Effector memory CD4-positive, alpha-beta T cell (primary cell): ENCODE measurements around the gene TTR.

Experiments used
- DNase-seq, 3 donors: peaks; one replicate each; pipeline ENCODE4 v3.0.0-alpha.2; 2020
- H3K27ac ChIP-seq: 2 replicates; pipeline ENCODE4 v1.7.0; 2013; ENCODE audit warnings: mild to moderate bottlenecking, low read length, moderate library complexity; ENCODE audit not compliant: insufficient read depth, poor library complexity, severe bottlenecking
- H3K27me3 ChIP-seq: replicated peaks from 2 replicates; pipeline ENCODE4 v1.7.0; 2013; ENCODE audit warnings: mild to moderate bottlenecking, low read length; ENCODE audit not compliant: insufficient read depth, control insufficient read depth, poor library complexity, severe bottlenecking
- H3K36me3 ChIP-seq: 2 replicates; pipeline ENCODE4 v1.7.0; 2013; ENCODE audit warnings: mild to moderate bottlenecking, low read length, moderate library complexity; ENCODE audit not compliant: control insufficient read depth, insufficient read depth
- H3K4me1 ChIP-seq: 2 replicates; pipeline ENCODE4 v1.7.0; 2013; ENCODE audit warnings: low read length, mild to moderate bottlenecking; ENCODE audit not compliant: control insufficient read depth, insufficient read depth, poor library complexity, severe bottlenecking
- H3K4me3 ChIP-seq: 2 replicates; pipeline ENCODE4 v1.7.0; 2013; ENCODE audit warnings: low read length, low read depth, mild to moderate bottlenecking; ENCODE audit not compliant: insufficient read depth, poor library complexity, severe bottlenecking
- H3K9me3 ChIP-seq: 2 replicates; pipeline ENCODE4 v1.7.0; 2013; ENCODE audit warnings: mild to moderate bottlenecking, low read length, moderate library complexity; ENCODE audit not compliant: control insufficient read depth

TTR gene

DNA sequence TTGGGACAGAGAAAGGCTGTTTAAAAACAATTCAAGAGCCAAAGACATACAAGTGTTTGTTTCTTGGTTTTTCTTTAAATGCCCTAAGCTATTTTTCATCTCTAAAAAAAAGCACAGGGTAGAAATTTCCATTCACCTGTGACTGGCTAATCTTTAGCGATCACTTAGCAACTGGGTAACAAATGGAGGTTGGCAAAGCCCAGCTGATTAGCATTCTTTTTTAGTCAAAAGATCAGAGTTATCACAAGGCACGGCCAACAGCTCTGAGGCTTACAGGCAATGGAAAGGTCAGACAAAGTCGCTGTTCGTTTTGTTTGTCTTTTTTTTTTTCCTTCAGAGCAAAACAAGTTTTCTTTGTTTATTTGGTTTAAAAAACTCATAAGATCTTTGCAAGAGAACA lies 29.0 kb upstream of the TTR start:
- DNase-seq, result no peak
- H3K27me3 ChIP-seq, result no peaks in the 10 kb centered on the region
- H3K9me3 ChIP-seq, result no peaks in the 10 kb centered on the region
- no peaks in the 10 kb centered on the region for H3K36me3 ChIP-seq
- no peak overlapping the region for H3K27ac ChIP-seq
- no peaks in the 10 kb centered on the region for H3K4me1 ChIP-seq
- no peak overlapping the region for H3K4me3 ChIP-seq

- Histone ChIP-seq H3K4me3 (no peak overlapping the region), H3K27me3 (no peaks in the 10 kb centered on the region), H3K27ac (no peak overlapping the region), H3K9me3 (no peaks in the 10 kb centered on the region), H3K36me3 (no peaks in the 10 kb centered on the region), H3K4me1 (no peaks in the 10 kb centered on the region)
- DNase-seq, result no peak
Measured at GRCh38 chr18:31563778-31564177, 27.9 kb upstream of the TTR start.

DNA sequence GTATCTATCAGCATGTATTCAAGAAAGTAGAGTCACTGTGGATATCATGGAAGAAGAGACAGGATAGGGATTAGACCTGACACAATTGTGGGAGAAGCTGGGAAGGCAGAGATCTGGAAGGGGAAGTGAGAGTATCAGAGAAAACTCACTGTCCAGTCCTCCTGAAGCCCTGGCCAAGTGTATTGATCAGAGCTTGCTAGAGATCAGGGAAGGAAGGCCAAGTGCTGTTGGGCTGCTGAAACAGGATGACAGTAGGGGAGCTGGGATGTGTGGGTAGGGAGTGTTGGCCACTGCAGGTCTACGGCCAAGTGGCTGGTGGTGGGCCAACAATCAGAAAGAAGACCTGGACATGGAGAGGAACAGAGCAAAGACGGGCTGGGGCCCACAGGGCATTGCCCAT lies 26.3 kb upstream of the TTR start:
- Histone ChIP-seq H3K9me3 (no peaks in the 10 kb centered on the region), H3K27ac (no peak overlapping the region), H3K4me3 (no peak overlapping the region), H3K4me1 (no peaks in the 10 kb centered on the region), H3K27me3 (no peaks in the 10 kb centered on the region), H3K36me3 (no peaks in the 10 kb centered on the region)
- DNase-seq, result no peak

GRCh38 chr18:31565782-31566512 lies 25.7 kb upstream of the TTR start:
- Histone ChIP-seq H3K4me1 (no peaks in the 10 kb centered on the region), H3K27ac (no peak overlapping the region), H3K9me3 (no peaks in the 10 kb centered on the region), H3K27me3 (no peaks in the 10 kb centered on the region), H3K36me3 (no peaks in the 10 kb centered on the region), H3K4me3 (no peak overlapping the region)
- DNase-seq, result no peak

DNA sequence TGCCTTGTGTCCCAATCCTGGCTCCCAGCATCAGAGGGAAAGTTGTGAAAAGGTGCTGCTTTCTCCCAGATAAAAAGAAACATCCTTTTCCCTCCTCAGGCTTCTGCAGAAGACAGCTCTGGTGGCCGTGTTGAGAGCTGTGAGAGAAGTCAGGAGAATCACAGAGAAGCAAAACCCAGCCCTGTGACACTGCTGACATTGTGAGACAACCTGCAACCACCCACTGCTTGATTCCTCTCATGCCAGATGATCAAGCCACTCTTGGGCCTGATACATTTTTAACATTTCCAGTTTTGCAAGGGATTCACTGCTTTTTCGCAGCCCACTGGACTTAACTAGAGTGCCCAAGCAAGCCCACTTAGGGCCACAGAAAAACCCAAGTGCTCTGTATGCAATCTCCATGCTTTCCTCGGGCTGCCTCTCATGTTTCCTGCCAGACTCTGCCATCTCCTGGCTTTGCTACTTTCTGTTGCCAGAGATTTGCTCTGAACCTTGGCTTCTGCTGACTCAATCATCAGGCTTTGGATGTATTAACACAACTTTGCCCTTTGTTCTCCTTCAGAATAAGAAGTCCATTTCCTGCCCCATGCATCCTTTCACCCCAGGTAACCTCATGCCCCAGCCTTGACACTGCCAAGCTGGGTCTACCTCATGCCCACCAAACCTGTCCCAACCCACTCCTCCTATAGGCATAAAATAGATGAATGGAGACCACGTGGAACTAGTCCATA lies 24.9 kb upstream of the TTR start:
- H3K4me1 ChIP-seq, result no peaks in the 10 kb centered on the region
- no peak overlapping the region for H3K27ac ChIP-seq
- no peak for DNase-seq
- H3K27me3 ChIP-seq, result no peaks in the 10 kb centered on the region
- H3K36me3 ChIP-seq, result no peaks in the 10 kb centered on the region
- no peak overlapping the region for H3K4me3 ChIP-seq
- no peaks in the 10 kb centered on the region for H3K9me3 ChIP-seq

DNA sequence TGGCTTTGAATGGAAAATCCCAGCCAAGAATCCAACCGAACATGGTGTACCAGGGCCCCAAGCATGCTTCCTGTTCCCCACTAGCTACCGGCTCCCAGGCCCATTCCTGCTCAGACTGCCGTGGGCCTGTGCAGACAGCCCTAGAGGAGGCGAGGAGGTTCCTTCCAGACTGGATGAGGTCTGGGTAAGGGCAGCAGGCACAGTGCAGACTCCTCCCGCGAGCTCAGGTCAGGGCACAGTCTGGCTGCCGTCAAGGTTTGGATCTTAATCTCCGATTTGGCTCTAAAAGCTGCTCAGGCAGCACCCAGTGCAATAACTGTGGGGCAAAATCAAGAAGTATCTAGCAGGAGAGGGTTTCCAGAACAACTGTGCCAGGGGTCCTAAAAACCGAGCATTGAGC lies 19.3 kb upstream of the TTR start:
- Histone ChIP-seq H3K36me3 (no peaks in the 10 kb centered on the region), H3K9me3 (no peaks in the 10 kb centered on the region), H3K27ac (no peak overlapping the region), H3K27me3 (no peaks in the 10 kb centered on the region), H3K4me1 (no peaks in the 10 kb centered on the region), H3K4me3 (no peak overlapping the region)
- DNase-seq, result no peak

GRCh38 chr18:31573051-31573450 lies 18.6 kb upstream of the TTR start:
- Histone ChIP-seq H3K36me3 (no peaks in the 10 kb centered on the region), H3K4me1 (no peaks in the 10 kb centered on the region), H3K27ac (no peak overlapping the region), H3K9me3 (no peaks in the 10 kb centered on the region), H3K4me3 (no peak overlapping the region), H3K27me3 (no peaks in the 10 kb centered on the region)
- no peak for DNase-seq

DNA sequence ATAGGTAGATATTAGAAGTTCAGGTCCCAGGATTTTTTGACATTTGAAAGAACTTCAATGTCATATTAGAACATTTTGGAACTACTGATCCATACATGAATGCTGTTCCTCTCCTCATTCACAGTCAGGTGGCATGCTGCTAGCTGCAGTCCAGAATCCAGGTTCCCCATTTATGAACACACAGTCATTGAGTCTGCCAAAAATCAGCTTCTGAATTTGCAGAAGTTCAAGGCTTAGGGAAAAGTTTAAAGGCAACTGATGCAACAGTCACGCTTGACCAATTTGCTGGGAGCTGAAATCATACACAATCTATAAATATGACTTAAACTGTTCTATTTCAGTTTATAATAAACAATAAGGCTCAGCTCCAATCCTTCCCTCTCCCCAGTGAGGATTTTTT lies 17.3 kb upstream of the TTR start:
- Histone ChIP-seq H3K27ac (no peak overlapping the region), H3K4me1 (no peaks in the 10 kb centered on the region), H3K9me3 (no peaks in the 10 kb centered on the region), H3K36me3 (no peaks in the 10 kb centered on the region), H3K4me3 (no peak overlapping the region), H3K27me3 (no peaks in the 10 kb centered on the region)
- no peak for DNase-seq

GRCh38 chr18:31575515-31576257 lies 16.0 kb upstream of the TTR start:
- no peak overlapping the region for H3K4me3 ChIP-seq
- no peaks in the 10 kb centered on the region for H3K4me1 ChIP-seq
- DNase-seq, result no peak
- no peaks in the 10 kb centered on the region for H3K27me3 ChIP-seq
- H3K36me3 ChIP-seq, result no peaks in the 10 kb centered on the region
- no peak overlapping the region for H3K27ac ChIP-seq
- no peaks in the 10 kb centered on the region for H3K9me3 ChIP-seq

GRCh38 chr18:31576670-31577069 lies 15.0 kb upstream of the TTR start:
- H3K9me3 ChIP-seq, result no peaks in the 10 kb centered on the region
- no peaks in the 10 kb centered on the region for H3K36me3 ChIP-seq
- H3K27me3 ChIP-seq, result no peaks in the 10 kb centered on the region
- H3K4me3 ChIP-seq, result no peak overlapping the region
- no peak for DNase-seq
- H3K27ac ChIP-seq, result no peak overlapping the region
- no peaks in the 10 kb centered on the region for H3K4me1 ChIP-seq
